ENCODE measurements around the gene PEBP1. TPM values are rescaled to one million over a fixed set of nuclear protein-coding genes. Genes with fewer than 3 reads are reported as not detected.

Gene PEBP1
- total RNA-seq, 1 donor from 2014 or later, result 317 TPM

DNA sequence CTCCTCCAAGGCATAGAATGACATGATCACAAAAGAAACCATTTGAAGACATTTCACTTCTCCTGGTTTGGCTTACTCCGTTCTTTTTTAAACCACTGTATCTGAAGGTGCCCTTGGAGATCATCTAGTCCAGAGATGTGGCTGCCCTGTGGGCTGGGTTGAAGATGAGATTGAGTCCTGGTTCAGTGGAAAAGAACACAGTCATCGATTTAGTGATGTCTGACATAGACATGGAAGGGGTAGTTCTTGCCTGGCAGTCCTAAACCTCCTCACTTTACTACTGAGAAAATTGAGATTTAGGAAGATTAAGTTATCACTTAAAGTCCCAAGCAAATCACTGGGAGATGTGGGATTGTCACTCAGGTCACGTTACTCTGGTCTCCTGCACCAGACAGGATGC is 34.9 kb upstream of the PEBP1 start:
- no peak overlapping the region for H3K27ac Mint-ChIP-seq (ENCODE audit: unreplicated experiment)
- no peaks in the 10 kb centered on the region for H3K36me3 Mint-ChIP-seq (ENCODE audit: low read depth)
- TF ChIP-seq, protein P1, sequence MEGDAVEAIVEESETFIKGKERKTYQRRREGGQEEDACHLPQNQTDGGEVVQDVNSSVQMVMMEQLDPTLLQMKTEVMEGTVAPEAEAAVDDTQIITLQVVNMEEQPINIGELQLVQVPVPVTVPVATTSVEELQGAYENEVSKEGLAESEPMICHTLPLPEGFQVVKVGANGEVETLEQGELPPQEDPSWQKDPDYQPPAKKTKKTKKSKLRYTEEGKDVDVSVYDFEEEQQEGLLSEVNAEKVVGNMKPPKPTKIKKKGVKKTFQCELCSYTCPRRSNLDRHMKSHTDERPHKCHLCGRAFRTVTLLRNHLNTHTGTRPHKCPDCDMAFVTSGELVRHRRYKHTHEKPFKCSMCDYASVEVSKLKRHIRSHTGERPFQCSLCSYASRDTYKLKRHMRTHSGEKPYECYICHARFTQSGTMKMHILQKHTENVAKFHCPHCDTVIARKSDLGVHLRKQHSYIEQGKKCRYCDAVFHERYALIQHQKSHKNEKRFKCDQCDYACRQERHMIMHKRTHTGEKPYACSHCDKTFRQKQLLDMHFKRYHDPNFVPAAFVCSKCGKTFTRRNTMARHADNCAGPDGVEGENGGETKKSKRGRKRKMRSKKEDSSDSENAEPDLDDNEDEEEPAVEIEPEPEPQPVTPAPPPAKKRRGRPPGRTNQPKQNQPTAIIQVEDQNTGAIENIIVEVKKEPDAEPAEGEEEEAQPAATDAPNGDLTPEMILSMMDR (conservative IDR thresholded peaks at IDR 0.05), result no peak
- peaks cover 2% of the 10 kb centered on the region for H3K27me3 Mint-ChIP-seq (ENCODE audit: low read depth)
- peaks cover 18% of the 10 kb centered on the region for H3K4me1 Mint-ChIP-seq
- H3K4me3 Mint-ChIP-seq, result peak overlapping the region; percentile 96
- DNase-seq (ENCODE audit: low read depth, low spot score), result no peak
- H3K9me3 Mint-ChIP-seq, result no peaks in the 10 kb centered on the region

DNA sequence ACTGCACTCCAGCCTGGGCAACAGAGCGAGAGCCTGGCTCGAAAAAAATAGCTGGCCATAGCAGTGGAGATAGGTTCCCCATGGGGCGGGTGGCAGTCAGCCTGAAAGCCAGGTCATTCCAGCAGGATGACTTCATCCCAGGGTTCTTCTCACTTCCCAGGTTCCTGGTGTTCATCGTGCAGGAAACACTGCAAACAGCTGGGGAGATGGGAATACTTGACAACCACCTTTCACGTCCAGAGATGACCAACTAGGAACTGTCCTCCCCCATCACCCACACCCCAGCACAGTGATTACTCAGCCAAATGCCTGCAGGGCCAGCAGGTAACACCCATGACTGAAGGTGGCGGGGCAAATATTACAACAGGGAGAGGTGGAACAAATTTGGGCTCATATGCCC is 33.9 kb upstream of the PEBP1 start:
- peaks cover 18% of the 10 kb centered on the region for H3K4me1 Mint-ChIP-seq
- peak overlapping the region; percentile 96 for H3K4me3 Mint-ChIP-seq
- H3K9me3 Mint-ChIP-seq, result no peaks in the 10 kb centered on the region
- H3K27ac Mint-ChIP-seq (ENCODE audit: unreplicated experiment), result no peak overlapping the region
- peaks cover 2% of the 10 kb centered on the region for H3K27me3 Mint-ChIP-seq (ENCODE audit: low read depth)
- DNase-seq (ENCODE audit: low read depth, low spot score), result no peak
- H3K36me3 Mint-ChIP-seq (ENCODE audit: low read depth), result no peaks in the 10 kb centered on the region
- TF ChIP-seq, protein P1 (conservative IDR thresholded peaks at IDR 0.05), result no peak

DNA sequence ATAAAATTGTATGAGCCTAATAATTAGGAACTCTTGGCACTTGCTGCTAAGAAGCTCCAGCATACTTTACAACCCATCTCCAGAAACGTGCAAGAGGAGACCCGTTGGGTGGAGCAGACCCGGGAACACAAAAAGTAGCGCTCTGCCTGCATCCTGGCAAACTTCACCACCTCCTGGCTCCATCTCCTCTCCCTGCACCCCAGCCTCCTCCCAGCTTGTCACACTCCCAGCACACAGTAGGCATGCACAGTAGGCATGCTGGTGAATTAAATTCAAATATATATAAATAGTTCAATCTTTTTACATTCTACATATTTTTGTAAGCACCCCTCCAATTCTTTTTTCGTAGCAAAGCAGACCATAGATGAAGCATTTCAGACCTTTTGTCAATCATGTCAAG is 33.3 kb upstream of the PEBP1 start:
- Mint-ChIP-seq H3K36me3 (ENCODE audit: low read depth) (no peaks in the 10 kb centered on the region), H3K27ac (ENCODE audit: unreplicated experiment) (no peak overlapping the region), H3K9me3 (no peaks in the 10 kb centered on the region), H3K4me3 (peak overlapping the region; percentile 96), H3K27me3 (ENCODE audit: low read depth) (peaks cover 2% of the 10 kb centered on the region), H3K4me1 (peaks cover 18% of the 10 kb centered on the region)
- DNase-seq (ENCODE audit: low read depth, low spot score), result no peak
- TF ChIP-seq, protein P1 (conservative IDR thresholded peaks at IDR 0.05), result no peak

DNA sequence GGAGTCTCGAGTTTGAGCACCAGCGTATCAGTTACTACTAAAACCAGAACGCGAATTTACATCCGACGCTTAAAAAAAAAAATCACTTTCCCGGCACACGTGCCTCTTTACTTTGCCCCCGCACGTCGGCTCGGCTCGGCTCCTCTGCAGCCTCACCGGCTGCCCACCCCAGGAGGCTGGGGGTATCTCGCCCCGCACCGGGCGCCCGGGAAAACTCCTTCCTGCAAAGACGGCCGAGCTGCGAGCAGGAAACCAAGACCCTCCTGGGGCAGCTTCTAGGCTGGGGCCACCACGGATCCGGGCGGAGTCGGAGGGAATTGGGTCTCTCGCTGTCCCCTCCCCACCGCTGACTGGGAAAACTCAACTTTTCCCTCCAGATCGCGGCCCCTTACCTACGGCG is 32.7 kb upstream of the PEBP1 start:
- H3K4me1 Mint-ChIP-seq, result peaks cover 18% of the 10 kb centered on the region
- peaks cover 2% of the 10 kb centered on the region for H3K27me3 Mint-ChIP-seq (ENCODE audit: low read depth)
- H3K36me3 Mint-ChIP-seq (ENCODE audit: low read depth), result no peaks in the 10 kb centered on the region
- no peaks in the 10 kb centered on the region for H3K9me3 Mint-ChIP-seq
- H3K27ac Mint-ChIP-seq (ENCODE audit: unreplicated experiment), result no peak overlapping the region
- TF ChIP-seq, protein P1 (conservative IDR thresholded peaks at IDR 0.05), result no peak
- DNase-seq (ENCODE audit: low read depth, low spot score), result no peak
- H3K4me3 Mint-ChIP-seq, result peak overlapping the region; percentile 96

DNA sequence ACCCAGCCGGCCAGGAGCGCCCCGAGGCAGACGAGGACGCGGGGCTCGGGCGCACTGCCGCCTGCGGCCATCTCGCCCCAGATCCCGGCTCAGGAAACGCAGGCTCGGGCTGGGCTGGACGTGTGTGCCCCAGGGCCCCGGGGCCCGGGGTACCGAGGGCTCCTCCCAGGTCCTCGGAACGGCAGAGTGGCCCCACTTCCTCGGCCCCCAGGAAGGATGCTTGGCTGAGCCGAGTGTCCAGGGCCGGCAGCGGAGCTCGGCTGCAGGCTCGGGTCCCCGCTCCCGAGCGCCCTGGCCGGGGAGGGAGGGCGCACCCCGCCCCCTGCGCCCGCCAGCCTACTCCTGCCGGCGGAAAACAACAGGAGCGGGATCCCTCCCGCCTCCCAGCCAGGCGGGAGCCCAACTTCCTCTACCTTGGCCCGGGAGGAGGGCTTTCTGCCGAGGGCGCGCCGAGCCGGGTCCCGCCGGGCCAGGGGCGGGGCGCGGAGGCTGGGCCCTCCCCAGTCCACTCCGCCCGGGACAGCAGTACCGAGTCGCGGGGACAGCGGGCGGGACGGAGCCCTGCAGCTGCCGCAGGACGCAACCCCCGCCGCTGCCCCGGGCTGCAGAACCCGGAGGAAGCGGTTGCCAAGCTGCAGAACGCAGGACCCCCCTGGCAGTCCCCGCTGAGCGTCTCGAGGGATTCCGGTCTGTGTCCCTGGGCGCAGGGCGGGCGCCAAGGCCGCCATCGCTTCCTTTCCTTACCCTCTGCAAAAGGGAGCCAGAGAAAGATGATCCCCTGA is 32.1 kb upstream of the PEBP1 start, which contains the start of gene VSIG10:
VSIG10 (minus strand) TSS at position 411 of the 782 bp plus-strand sequence; CDS start at position 71, 340 bp downstream.
- no peaks in the 10 kb centered on the region for H3K9me3 Mint-ChIP-seq
- H3K4me3 Mint-ChIP-seq, result peak within 1 kb of the TSS; percentile 96
- TF ChIP-seq, protein P1 (conservative IDR thresholded peaks at IDR 0.05), result peak; percentile 19
- DNase-seq (ENCODE audit: low read depth, low spot score), result peak; percentile 47
- H3K36me3 Mint-ChIP-seq (ENCODE audit: low read depth), result no peaks in the 10 kb centered on the region
- peak within 1 kb of the TSS; percentile 81 for H3K27ac Mint-ChIP-seq (ENCODE audit: unreplicated experiment)
- H3K27me3 Mint-ChIP-seq (ENCODE audit: low read depth), result peaks cover 2% of the 10 kb centered on the region
- peaks cover 13% of the 10 kb centered on the region for H3K4me1 Mint-ChIP-seq

All from neural crest cell (in vitro differentiated cells).